IMR-90 (cell line): ENCODE measurements around the gene PTPRN2.

ENCODE experiments used
- CEBPB ChIP-seq: IDR thresholded peaks from 2 replicates; pipeline ENCODE4 v1.6.1; 2012; ENCODE audit warnings: low read depth, low read length, improper control_type of control experiment
- FOS ChIP-seq: fragments of 150-350 bp; IDR thresholded peaks from 2 replicates; pipeline ENCODE4 v1.6.1; 2016; ENCODE audit warnings: low read depth, low read length
- NFE2L2 ChIP-seq: fragments of 150-350 bp; IDR thresholded peaks from 2 replicates; pipeline ENCODE4 v1.6.1; 2016; ENCODE audit warnings: low read depth, mild to moderate bottlenecking, low read length
- POLR2A ChIP-seq: IDR thresholded peaks from 2 replicates; pipeline ENCODE4 v1.6.1; 2012; ENCODE audit warnings: mild to moderate bottlenecking, low read depth, low read length
- RAD21 ChIP-seq: IDR thresholded peaks from 2 replicates; pipeline ENCODE4 v1.6.1; 2012; ENCODE audit warnings: low read length, improper control_type of control experiment
- RCOR1 ChIP-seq: IDR thresholded peaks from 2 replicates; pipeline ENCODE4 v1.6.1; 2012; ENCODE audit warnings: mild to moderate bottlenecking, low read length, improper control_type of control experiment; ENCODE audit not compliant: insufficient replicate concordance
- TF ChIP-seq, protein P1 (sequence below): conservative IDR thresholded peaks from 2 replicates; pipeline ENCODE4 v1.5.1; 2012; ENCODE audit warnings: mild to moderate bottlenecking, low read depth, low read length, improper control_type of control experiment

DNA sequence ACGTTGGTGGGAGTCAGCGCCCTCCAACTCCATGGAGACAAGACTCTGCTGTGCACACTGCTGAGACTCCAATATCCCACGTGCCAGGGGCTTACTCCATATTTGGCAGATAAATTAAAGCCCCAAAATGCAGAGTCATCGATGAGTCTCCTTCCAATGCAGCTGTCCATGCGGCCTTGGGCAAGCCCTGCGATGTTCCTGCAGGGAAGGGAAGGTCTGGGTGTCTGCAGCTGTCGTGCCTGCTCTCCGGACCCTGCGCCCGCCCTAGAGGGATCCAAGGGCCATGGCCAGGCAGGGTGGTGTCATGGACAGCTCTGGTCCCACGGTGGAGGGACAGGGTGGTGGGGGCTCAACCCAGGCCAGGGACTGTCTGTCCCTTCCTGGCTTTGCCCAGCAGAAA, 185.2 kb downstream of the PTPRN2 start:
- TF ChIP-seq, protein P1, sequence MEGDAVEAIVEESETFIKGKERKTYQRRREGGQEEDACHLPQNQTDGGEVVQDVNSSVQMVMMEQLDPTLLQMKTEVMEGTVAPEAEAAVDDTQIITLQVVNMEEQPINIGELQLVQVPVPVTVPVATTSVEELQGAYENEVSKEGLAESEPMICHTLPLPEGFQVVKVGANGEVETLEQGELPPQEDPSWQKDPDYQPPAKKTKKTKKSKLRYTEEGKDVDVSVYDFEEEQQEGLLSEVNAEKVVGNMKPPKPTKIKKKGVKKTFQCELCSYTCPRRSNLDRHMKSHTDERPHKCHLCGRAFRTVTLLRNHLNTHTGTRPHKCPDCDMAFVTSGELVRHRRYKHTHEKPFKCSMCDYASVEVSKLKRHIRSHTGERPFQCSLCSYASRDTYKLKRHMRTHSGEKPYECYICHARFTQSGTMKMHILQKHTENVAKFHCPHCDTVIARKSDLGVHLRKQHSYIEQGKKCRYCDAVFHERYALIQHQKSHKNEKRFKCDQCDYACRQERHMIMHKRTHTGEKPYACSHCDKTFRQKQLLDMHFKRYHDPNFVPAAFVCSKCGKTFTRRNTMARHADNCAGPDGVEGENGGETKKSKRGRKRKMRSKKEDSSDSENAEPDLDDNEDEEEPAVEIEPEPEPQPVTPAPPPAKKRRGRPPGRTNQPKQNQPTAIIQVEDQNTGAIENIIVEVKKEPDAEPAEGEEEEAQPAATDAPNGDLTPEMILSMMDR, result no peak
- no peak for TF ChIP-seq POLR2A
- no peak for TF ChIP-seq RAD21
- TF ChIP-seq CEBPB, result no peak
- TF ChIP-seq FOS, result no peak
- TF ChIP-seq NFE2L2, result no peak
- no peak for TF ChIP-seq RCOR1
